Brain microvascular endothelial cell (primary cell): ENCODE data around the gene TRIP12.
A peak's percentile ranks its signal among the peaks of the same experiment; 100 is the strongest.
"Not testable (repeated sequence)": the region's sequence is repeated elsewhere in the genome, so short reads cannot be mapped to it uniquely, and the experiment has no call there.

ENCODE experiments used
- DNase-seq: peaks from one replicate; pipeline ENCODE4 v3.0.0-alpha.2; 2020
- H3K27ac ChIP-seq: fragments of 250-450 bp; sonication (Bioruptor Pico); 2 replicates; pipeline ENCODE4 v1.5.1; 2020; ENCODE audit warnings: mild to moderate bottlenecking, moderate library complexity
- H3K27me3 ChIP-seq: fragments of 250-450 bp; sonication (Bioruptor Pico); replicated peaks from 2 replicates; pipeline ENCODE4 v1.5.1; 2020; ENCODE audit warnings: mild to moderate bottlenecking
- H3K36me3 ChIP-seq: fragments of 250-450 bp; sonication (Bioruptor Pico); replicated peaks from 2 replicates; pipeline ENCODE4 v1.5.1; 2020; ENCODE audit warnings: mild to moderate bottlenecking
- H3K4me3 ChIP-seq: 2 replicates; pipeline ENCODE4 v1.5.1; 2011; ENCODE audit warnings: low read depth, mild to moderate bottlenecking, control low read depth, low read length, moderate library complexity
- in situ Hi-C: cut with HindIII; loops from 2 replicates; pipeline ENCODE4 v1.10.0; 2017; ENCODE audit warnings: low sequenced_read_pairs, low pct_ligation_motif_present
- TF ChIP-seq, protein P1 (sequence below): IDR thresholded peaks from 2 replicates; pipeline ENCODE4 v1.5.1; 2011; ENCODE audit warnings: low read depth, mild to moderate bottlenecking, moderate library complexity, low read length, control low read depth, inconsistent platforms; ENCODE audit errors: missing control alignments

Gene TRIP12

DNA sequence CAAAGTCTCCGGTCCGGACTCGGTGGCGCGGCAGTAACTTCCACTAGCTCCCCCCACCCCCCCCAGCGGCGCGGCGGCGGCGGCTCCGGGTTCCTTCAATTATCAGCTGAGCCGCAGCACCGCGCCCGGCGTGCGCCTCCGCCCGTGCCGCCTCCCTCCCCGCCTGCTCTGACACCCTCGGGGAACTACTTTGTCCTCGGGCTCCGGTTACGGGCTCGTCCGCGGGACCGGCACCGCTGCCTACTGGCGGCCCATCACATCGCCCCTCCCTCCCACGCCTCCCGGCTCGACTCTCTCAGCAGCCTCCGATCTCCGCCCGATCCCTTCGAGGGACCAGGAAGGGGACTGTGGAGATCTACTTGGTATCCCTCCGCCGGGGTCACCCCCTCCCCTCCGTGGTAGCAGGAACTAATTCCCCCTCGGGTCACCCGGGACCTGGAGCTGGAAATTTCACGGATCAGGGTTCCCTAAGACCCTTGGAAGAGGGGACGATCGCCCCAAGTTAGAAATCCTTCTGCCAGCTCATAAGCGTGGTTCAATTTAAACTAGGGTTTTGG lies at the start of gene TRIP12:
Gene TRIP12 (minus strand): TSS at position 118 of the 557 bp plus-strand sequence. CDS start 41,930 bp downstream, outside the sequence.
- TF ChIP-seq, protein P1, sequence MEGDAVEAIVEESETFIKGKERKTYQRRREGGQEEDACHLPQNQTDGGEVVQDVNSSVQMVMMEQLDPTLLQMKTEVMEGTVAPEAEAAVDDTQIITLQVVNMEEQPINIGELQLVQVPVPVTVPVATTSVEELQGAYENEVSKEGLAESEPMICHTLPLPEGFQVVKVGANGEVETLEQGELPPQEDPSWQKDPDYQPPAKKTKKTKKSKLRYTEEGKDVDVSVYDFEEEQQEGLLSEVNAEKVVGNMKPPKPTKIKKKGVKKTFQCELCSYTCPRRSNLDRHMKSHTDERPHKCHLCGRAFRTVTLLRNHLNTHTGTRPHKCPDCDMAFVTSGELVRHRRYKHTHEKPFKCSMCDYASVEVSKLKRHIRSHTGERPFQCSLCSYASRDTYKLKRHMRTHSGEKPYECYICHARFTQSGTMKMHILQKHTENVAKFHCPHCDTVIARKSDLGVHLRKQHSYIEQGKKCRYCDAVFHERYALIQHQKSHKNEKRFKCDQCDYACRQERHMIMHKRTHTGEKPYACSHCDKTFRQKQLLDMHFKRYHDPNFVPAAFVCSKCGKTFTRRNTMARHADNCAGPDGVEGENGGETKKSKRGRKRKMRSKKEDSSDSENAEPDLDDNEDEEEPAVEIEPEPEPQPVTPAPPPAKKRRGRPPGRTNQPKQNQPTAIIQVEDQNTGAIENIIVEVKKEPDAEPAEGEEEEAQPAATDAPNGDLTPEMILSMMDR: no peak
- peak within 1 kb of the TSS; percentile 89 for H3K27ac ChIP-seq
- peak within 1 kb of the TSS; percentile 92 for H3K4me3 ChIP-seq
- in situ Hi-C loops: no loop called here
- peak; percentile 95 for DNase-seq
- H3K36me3 ChIP-seq: peaks cover 10% of the 10 kb centered on the region
- no peaks in the 10 kb centered on the region for H3K27me3 ChIP-seq

GRCh38 chr2:229971298-229971790 lies 49.5 kb upstream of the TRIP12 start:
- no peak overlapping the region for H3K27ac ChIP-seq
- no peaks in the 10 kb centered on the region for H3K36me3 ChIP-seq
- no peak overlapping the region for H3K4me3 ChIP-seq
- H3K27me3 ChIP-seq: no peaks in the 10 kb centered on the region
- in situ Hi-C loops: no loop called here
- TF ChIP-seq, protein P1: no peak
- no peak for DNase-seq

- Histone ChIP-seq H3K4me3 (no peak overlapping the region), H3K27me3 (no peaks in the 10 kb centered on the region), H3K27ac (no peak overlapping the region), H3K36me3 (no peaks in the 10 kb centered on the region)
- in situ Hi-C loops: no loop called here
- TF ChIP-seq, protein P1: no peak
- DNase-seq: no peak
These were observed 48.6 kb upstream of the TRIP12 start for GRCh38 chr2:229970406-229970805.

DNA sequence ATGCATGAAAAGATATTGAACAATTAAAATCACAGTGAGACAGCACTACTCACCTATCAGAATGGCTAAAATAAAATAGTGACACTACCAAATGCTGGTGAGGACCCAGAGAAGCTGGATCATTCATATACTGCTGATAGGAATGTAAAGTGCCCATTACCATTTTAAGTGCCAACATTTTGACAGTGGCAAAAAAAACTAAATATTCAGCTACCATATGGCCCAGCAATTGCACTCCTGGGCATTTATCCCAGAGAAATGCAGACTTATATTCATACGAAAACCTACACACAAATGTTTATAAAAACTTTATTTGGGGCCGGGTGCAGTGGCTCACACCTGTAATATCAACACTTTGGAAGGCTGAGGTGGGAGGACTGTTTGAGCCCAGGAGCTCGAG lies 48.1 kb upstream of the TRIP12 start:
- TF ChIP-seq, protein P1: no peak
- Histone ChIP-seq H3K4me3 (no peak overlapping the region), H3K36me3 (no peaks in the 10 kb centered on the region), H3K27ac (no peak overlapping the region), H3K27me3 (no peaks in the 10 kb centered on the region)
- in situ Hi-C loops: no loop called here
- no peak for DNase-seq

DNA sequence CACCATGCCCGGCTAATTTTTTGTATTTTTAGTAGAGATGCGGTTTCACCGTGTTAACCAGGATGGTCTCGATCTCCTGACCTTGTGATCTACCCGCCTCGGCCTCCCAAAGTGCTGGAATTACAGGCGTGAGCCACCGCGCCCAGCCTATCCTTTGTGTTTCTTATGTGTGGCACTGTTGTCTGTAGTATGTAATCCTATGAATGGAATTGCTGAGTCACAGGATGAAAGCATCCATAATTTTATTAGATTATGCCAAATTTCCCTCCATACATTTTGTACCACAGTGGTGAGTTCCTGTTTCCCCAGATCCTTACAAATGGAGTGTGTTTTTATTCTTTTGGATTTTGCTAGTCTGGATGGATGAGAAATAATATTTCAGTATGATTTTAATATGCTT lies 41.8 kb upstream of the TRIP12 start:
- DNase-seq, H3K4me3 ChIP-seq, H3K27ac ChIP-seq, in situ Hi-C loops, H3K27me3 ChIP-seq, H3K36me3 ChIP-seq: not testable (repeated sequence)

GRCh38 chr2:229956491-229956890 lies 34.7 kb upstream of the TRIP12 start:
- DNase-seq: no peak
- Histone ChIP-seq H3K27ac (no peak overlapping the region), H3K36me3 (no peaks in the 10 kb centered on the region), H3K4me3 (no peak overlapping the region), H3K27me3 (no peaks in the 10 kb centered on the region)
- in situ Hi-C loops: no loop called here
- TF ChIP-seq, protein P1: no peak
